Stimulated activated CD4-positive, alpha-beta T cell treated with anti-CD3 and anti-CD28 coated beads, Interleukin-1b, Interleukin-23, amount 100 ng/mL, for 1 hour (primary cell): ENCODE data around the gene SLTM.
"Not testable (repeated sequence)": the region's sequence is repeated elsewhere in the genome, so short reads cannot be mapped to it uniquely, and the experiment has no call there.

Experiments
- DNase-seq, 2 donors: peaks; one replicate each; pipeline ENCODE4 v3.0.0-alpha.2; 2020; ENCODE audit warnings: low read depth in 2 of 2

The SLTM gene

GRCh38 chr15:58933281-58934113 is at the start of gene SLTM:
Gene SLTM (minus strand): TSS chr15:58933679. CDS start chr15:58933565, 114 bp downstream.
- peak; percentile 82 to 85 for DNase-seq

GRCh38 chr15:58983261-58983660 is 49.8 kb upstream of the SLTM start:
- DNase-seq: no peak

- no peak for DNase-seq
Measured at GRCh38 chr15:58981808-58982475, 48.5 kb upstream of the SLTM start.

- no peak for DNase-seq
Measured at GRCh38 chr15:58980351-58980939, 47.0 kb upstream of the SLTM start.

- DNase-seq: no peak
Measured at GRCh38 chr15:58977887-58978286, 44.4 kb upstream of the SLTM start.

- DNase-seq: no peak
Measured at GRCh38 chr15:58967479-58967878, 34.0 kb upstream of the SLTM start.

- DNase-seq: no peak
Measured at GRCh38 chr15:58966698-58967097, 33.2 kb upstream of the SLTM start.

- DNase-seq: no peak
Measured at GRCh38 chr15:58962662-58963565, 29.4 kb upstream of the SLTM start.

GRCh38 chr15:58962136-58962535 is 28.7 kb upstream of the SLTM start:
- no peak for DNase-seq

- no peak for DNase-seq
Measured at GRCh38 chr15:58958811-58959210, 25.3 kb upstream of the SLTM start.

- peak in 1 of 2 donors; percentile 20 for DNase-seq
Measured at GRCh38 chr15:58957101-58957973, 23.9 kb upstream of the SLTM start.

- DNase-seq: no peak
Measured at GRCh38 chr15:58952751-58953150, 19.3 kb upstream of the SLTM start.

GRCh38 chr15:58951388-58952007 is 18.0 kb upstream of the SLTM start:
- no peak for DNase-seq

GRCh38 chr15:58947179-58947578 is 13.7 kb upstream of the SLTM start:
- no peak for DNase-seq

GRCh38 chr15:58934974-58935373 is 1.5 kb upstream of the SLTM start:
- not testable (repeated sequence) for DNase-seq

GRCh38 chr15:58934521-58934920 is 1.0 kb upstream of the SLTM start:
- no peak for DNase-seq

- DNase-seq: no peak
Measured at GRCh38 chr15:58934114-58934447, 602 bp upstream of the SLTM start.

- DNase-seq: no peak
Measured at GRCh38 chr15:58932710-58933280, 684 bp downstream of the SLTM start.

GRCh38 chr15:58931987-58932588 is 1.4 kb downstream of the SLTM start:
- DNase-seq: no peak
